Stimulated activated CD4-positive, alpha-beta T cell treated with anti-CD3 and anti-CD28 coated beads, Interleukin-12 subunit alpha, Interleukin-12 subunit beta, amount 100 ng/mL, for 24 hours (primary cell): ENCODE results near the gene AFF1.
"Not testable (repeated sequence)": the region's sequence is repeated elsewhere in the genome, so short reads cannot be mapped to it uniquely, and the experiment has no call there.

Experiments used
- DNase-seq, 2 experiments: peaks; one replicate each; pipeline ENCODE4 v3.0.0-alpha.2; 2020; ENCODE audit warnings: low read depth in 2 of 2

Gene AFF1

GRCh38 chr4:87114245-87115062, 179.6 kb downstream of the AFF1 start:
- DNase-seq = no peak

GRCh38 chr4:87116231-87116630, 181.4 kb downstream of the AFF1 start:
- DNase-seq = no peak

- DNase-seq = no peak
These were observed 182.4 kb downstream of the AFF1 start for GRCh38 chr4:87117051-87117731.

GRCh38 chr4:87117732-87118075, 182.9 kb downstream of the AFF1 start:
- DNase-seq = no peak

GRCh38 chr4:87118421-87118820, 183.6 kb downstream of the AFF1 start:
- no peak for DNase-seq

- DNase-seq = no peak
These were observed 184.0 kb downstream of the AFF1 start for GRCh38 chr4:87118826-87119225.

- no peak for DNase-seq
These were observed 185.2 kb downstream of the AFF1 start for GRCh38 chr4:87120010-87120409.

GRCh38 chr4:87120411-87121162, 185.8 kb downstream of the AFF1 start:
- DNase-seq = no peak

GRCh38 chr4:87121341-87122065, 186.7 kb downstream of the AFF1 start:
- no peak for DNase-seq

- DNase-seq = no peak
These were observed 187.4 kb downstream of the AFF1 start for GRCh38 chr4:87122252-87122651.

- no peak for DNase-seq
These were observed 191.2 kb downstream of the AFF1 start for GRCh38 chr4:87126056-87126455.

GRCh38 chr4:87128006-87128705, 193.3 kb downstream of the AFF1 start:
- no peak for DNase-seq

- no peak for DNase-seq
These were observed 194.9 kb downstream of the AFF1 start for GRCh38 chr4:87129681-87130080.

- DNase-seq = no peak
These were observed 196.3 kb downstream of the AFF1 start for GRCh38 chr4:87130985-87131703.

- no peak for DNase-seq
These were observed 197.2 kb downstream of the AFF1 start for GRCh38 chr4:87132035-87132434.

- DNase-seq = no peak
These were observed 198.4 kb downstream of the AFF1 start for GRCh38 chr4:87133183-87133582.

GRCh38 chr4:87134122-87134521, 199.3 kb downstream of the AFF1 start:
- DNase-seq = no peak

GRCh38 chr4:87141428-87141827, 206.6 kb downstream of the AFF1 start:
- DNase-seq = no peak

- no peak for DNase-seq
These were observed 209.5 kb downstream of the AFF1 start for GRCh38 chr4:87144356-87144755.

- DNase-seq = not testable (repeated sequence)
These were observed 211.1 kb downstream of the AFF1 start for GRCh38 chr4:87145934-87146333.

- no peak for DNase-seq
These were observed 212.3 kb downstream of the AFF1 start for GRCh38 chr4:87147116-87147515.
